Astrocyte (in vitro differentiated cells and primary cell): ENCODE measurements around the gene ZNF565.

ENCODE experiments used
- EZH2 ChIP-seq: IDR thresholded peaks from 2 replicates; pipeline ENCODE4 v1.6.1; 2012; ENCODE audit warnings: mild to moderate bottlenecking, low read length, inconsistent platforms; ENCODE audit not compliant: insufficient read depth
- TF ChIP-seq, protein P1 (sequence below): IDR thresholded peaks from 2 replicates; pipeline ENCODE4 v1.5.1; 2011; ENCODE audit warnings: low read depth, mild to moderate bottlenecking, inconsistent platforms, low read length, moderate library complexity; ENCODE audit not compliant: insufficient read depth

- TF ChIP-seq, protein P1, sequence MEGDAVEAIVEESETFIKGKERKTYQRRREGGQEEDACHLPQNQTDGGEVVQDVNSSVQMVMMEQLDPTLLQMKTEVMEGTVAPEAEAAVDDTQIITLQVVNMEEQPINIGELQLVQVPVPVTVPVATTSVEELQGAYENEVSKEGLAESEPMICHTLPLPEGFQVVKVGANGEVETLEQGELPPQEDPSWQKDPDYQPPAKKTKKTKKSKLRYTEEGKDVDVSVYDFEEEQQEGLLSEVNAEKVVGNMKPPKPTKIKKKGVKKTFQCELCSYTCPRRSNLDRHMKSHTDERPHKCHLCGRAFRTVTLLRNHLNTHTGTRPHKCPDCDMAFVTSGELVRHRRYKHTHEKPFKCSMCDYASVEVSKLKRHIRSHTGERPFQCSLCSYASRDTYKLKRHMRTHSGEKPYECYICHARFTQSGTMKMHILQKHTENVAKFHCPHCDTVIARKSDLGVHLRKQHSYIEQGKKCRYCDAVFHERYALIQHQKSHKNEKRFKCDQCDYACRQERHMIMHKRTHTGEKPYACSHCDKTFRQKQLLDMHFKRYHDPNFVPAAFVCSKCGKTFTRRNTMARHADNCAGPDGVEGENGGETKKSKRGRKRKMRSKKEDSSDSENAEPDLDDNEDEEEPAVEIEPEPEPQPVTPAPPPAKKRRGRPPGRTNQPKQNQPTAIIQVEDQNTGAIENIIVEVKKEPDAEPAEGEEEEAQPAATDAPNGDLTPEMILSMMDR, result no peak
- no peak for TF ChIP-seq EZH2
These were observed 22.5 kb upstream of the ZNF565 start for GRCh38 chr19:36236946-36237310.
